HG02623 (cell line): ENCODE results near the gene BIRC7.
"Not testable (repeated sequence)": the region's sequence is repeated elsewhere in the genome, so short reads cannot be mapped to it uniquely, and the experiment has no call there.

Source experiments
- ATAC-seq: cut with Tn5 transposase; IDR thresholded peaks from one replicate; pipeline ENCODE4 v1.9.1; 2021; ENCODE audit warnings: moderate library complexity; ENCODE audit not compliant: unreplicated experiment

Gene BIRC7

GRCh38 chr20:63206878-63207277, 28.8 kb upstream of the BIRC7 start:
- ATAC-seq = no peak

DNA sequence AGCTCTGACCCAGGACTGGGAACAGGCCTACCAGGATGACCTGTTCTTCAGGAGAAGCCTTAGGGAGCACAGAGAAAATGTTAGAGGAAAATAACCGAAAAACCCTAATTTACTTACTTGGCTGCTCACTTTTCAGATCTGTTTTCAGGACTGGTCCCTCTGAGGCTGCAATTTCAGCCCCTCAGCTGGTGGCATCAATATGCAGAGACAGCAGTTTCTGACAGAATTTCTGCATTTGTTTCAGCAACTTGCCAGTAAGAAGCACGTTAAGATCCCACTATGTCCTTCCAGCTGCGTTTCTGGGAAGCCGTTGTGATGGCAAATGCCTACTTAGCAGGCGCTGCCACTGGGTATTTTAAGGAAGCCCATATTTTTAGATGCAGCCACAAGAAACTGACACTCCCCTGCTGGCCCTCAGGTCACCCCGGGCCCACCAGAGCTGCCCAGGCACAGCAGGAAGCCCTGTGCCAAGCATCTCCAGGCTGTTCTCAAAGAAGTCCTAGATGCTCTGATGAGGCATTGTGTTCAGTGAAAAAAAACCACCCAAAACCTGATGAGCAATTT, 27.3 kb upstream of the BIRC7 start:
- no peak for ATAC-seq

- no peak for ATAC-seq
These were observed 25.6 kb upstream of the BIRC7 start for GRCh38 chr20:63210011-63210605.

- no peak for ATAC-seq
These were observed 23.3 kb upstream of the BIRC7 start for GRCh38 chr20:63212393-63212730.

DNA sequence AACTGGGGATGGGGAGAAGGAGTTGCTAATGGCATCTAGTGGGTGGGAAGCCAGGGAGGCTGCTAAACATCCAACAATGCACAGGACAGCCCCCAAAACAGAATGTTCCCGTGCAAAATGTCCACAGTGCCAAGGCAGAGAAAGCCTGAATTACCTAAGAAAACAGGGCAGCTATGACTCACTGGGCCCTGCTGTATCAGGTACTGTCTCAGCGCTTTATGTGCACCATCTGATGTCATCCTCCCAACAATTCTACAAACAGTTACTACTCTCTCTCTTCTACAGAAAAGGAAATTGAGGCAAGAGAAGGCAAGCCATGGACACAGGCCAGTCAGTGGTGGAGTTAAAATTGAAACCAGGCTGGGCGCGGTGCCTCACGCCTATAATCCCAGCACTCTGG, 22.9 kb upstream of the BIRC7 start:
- no peak for ATAC-seq

DNA sequence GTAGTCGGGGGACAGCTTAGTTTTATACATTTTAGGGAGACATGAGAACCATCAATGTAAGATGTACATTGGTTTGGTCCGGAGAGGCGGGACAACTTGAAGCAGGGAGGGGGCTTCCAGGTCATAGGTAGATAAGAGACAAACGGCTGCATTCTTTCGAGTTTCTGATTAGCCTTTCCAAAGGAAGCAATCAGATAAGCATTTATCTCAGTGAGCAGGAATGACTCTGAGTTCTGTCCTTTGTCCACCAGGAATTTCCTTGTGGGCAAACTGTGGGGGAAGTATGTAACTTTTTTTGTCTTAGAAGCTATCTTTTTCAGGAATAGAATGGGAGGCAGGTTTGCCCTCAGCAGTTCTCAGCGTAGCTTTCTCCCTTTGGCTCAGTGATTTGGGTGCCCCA, 21.2 kb upstream of the BIRC7 start:
- ATAC-seq = no peak

DNA sequence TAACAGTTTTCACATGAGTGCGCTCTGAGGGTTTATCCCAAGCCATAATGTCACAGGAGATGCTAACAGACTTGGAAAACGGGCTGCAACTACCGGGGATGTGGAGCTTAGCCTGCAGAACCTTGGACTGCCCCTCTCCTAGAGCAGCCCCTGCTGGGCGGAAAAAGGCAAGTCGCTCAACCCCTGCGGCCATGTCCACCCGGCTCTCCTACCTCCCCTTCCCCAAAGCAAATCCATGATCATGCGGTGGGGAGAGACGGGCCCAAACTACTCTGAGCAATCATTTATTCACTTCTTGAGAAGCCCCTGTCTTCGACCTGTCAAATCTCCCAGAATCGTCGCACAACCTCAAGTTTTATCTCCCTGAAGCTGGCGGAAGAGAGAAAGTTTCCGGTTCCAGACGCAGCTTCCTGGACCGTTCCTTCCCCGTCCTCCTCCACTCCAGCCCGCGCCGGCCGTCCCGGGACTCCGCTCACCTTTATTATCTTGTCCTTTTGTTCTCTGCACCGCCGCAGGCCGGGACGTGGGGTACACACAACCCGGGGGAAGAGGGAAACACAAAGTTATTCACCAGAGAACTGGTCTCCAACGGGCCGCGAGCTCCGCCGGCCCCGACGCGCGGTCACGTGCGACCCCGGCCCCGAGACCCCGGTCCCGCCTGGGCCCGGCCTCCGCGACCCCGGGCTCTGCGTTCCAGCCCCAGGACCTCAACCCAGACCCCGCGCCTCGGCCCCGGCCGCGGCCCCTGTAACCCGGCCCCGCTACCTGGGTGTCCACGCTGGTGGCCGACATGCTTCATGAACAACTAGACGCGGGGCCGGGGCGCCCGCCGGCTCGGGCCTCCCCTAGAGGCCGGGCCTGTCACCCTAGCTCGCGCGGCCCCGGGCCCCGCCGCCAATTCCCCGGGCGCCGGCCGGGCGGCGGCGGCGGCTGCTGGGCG, 20.3 kb upstream of the BIRC7 start:
- peak; percentile 24 for ATAC-seq

- peak; percentile 75 for ATAC-seq
These were observed 19.5 kb upstream of the BIRC7 start, which contains the start of gene YTHDF1 for GRCh38 chr20:63216041-63216848. YTHDF1 (minus strand) TSS chr20:63216131; CDS start chr20:63215892, 239 bp downstream.

- ATAC-seq = no peak
These were observed 18.7 kb upstream of the BIRC7 start for GRCh38 chr20:63216849-63217471.

GRCh38 chr20:63217706-63218105, 18.0 kb upstream of the BIRC7 start:
- no peak for ATAC-seq

- ATAC-seq = no peak
These were observed 16.8 kb upstream of the BIRC7 start for GRCh38 chr20:63218701-63219446.

- ATAC-seq = no peak
These were observed 16.3 kb upstream of the BIRC7 start for GRCh38 chr20:63219447-63219821.

GRCh38 chr20:63219866-63220521, 15.7 kb upstream of the BIRC7 start:
- no peak for ATAC-seq

GRCh38 chr20:63220696-63221399, 14.9 kb upstream of the BIRC7 start:
- no peak for ATAC-seq

DNA sequence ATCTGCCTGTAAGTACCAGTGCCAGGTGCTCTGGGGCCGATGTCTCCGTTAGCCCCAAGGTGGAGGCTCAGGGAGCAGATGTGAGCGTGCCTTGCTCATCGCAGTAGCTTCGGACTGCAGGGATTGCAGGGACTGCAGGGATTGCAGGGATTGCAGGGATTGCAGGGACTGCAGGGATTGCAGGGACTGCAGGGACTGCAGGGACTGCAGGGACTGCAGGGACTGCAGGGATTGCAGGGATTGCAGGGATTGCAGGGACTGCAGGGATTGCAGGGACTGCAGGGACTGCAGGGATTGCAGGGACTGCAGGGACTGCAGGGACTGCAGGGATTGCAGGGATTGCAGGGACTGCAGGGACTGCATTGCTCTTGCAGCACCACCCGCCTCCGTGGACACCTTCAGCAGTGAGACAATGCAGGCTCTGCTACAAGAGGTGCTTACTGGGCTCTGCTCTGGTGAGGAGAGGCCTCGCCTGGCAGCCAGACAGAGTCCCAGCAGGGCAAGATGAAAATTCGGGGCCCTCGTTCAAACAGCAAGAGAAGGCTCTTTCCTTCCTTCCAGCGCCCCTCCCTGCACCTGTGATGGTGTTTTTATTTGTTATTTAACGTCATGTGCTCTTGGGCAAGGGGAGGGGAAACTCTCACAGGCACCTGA, 14.2 kb upstream of the BIRC7 start:
- ATAC-seq = not testable (repeated sequence)

- no peak for ATAC-seq
These were observed 13.2 kb upstream of the BIRC7 start for GRCh38 chr20:63222541-63222940.

- ATAC-seq = no peak
These were observed 12.4 kb upstream of the BIRC7 start for GRCh38 chr20:63223121-63223825.

DNA sequence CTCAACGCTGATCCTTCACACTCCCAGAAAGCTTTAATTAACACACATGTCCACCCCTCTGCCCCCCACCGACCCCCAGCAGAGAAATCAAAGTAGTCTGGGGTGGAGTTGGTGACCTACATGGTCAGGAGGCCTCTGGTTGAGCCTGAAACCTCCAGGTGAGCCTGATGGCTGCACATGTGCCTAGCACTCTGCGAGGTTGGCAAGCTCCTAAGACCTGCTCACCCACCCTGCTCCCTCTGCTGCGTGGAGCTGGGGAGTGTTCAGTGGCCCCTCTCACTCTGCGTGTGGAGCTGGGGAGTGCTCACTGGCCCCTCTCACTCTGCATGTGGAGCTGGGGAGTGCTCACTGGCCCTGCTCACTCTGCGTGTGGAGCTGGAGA, 11.9 kb upstream of the BIRC7 start:
- no peak for ATAC-seq
